Left lung (tissue), 10 donors: ENCODE data around the gene NDRG3. TPM values are rescaled to one million over a fixed set of nuclear protein-coding genes. Genes with fewer than 3 reads are reported as not detected.

Source experiments
- ATAC-seq: fragments of 200-7000 bp; cut with Tn5 transposase; one replicate; pipeline ENCODE4 v1.9.1; 2020; ENCODE audit warnings: moderate library complexity
- DNase-seq, 4 donors: peaks; one replicate each; pipeline ENCODE4 v3.0.0-alpha.2; 2013 to 2020
- H3K27ac ChIP-seq, 2 donors: fragments of 200-600 bp; sonication (generic) in 1 of 2; one replicate each; pipeline versions ENCODE4 v1.5.0 to v1.8.0; 2020 to 2021
- H3K27me3 ChIP-seq, 2 donors: fragments of 200-600 bp; sonication (generic) in 1 of 2; one replicate each; pipeline versions ENCODE4 v1.5.0 to v1.8.0; 2020 to 2021
- H3K36me3 ChIP-seq, 2 donors: fragments of 200-600 bp; sonication (generic) in 1 of 2; one replicate each; pipeline versions ENCODE4 v1.5.0 to v1.8.0; 2020 to 2021
- H3K4me1 ChIP-seq, 2 donors: fragments of 200-600 bp; one replicate each; pipeline ENCODE4 v1.8.0; 2021
- H3K4me3 ChIP-seq, 2 donors: fragments of 200-600 bp; sonication (generic) in 1 of 2; one replicate each; pipeline versions ENCODE4 v1.5.0 to v1.8.0; 2020 to 2021; ENCODE audit warnings: mild to moderate bottlenecking in 1 of 2
- H3K9me3 ChIP-seq, 2 donors: fragments of 200-600 bp; sonication (generic) in 1 of 2; one replicate each; pipeline versions ENCODE4 v1.5.0 to v1.8.0; 2020 to 2021
- intact Hi-C, 2 donors: fragments of 100-400 bp; cut with DNase I; formaldehyde crosslinking; loops; one replicate each; pipeline versions ENCODE4 v1.11.2 to v1.14.2; 2022
- polyA plus RNA-seq, 6 donors: library from polyadenylated mRNA; unstranded; fragments of 120-200 nt; gene quantifications; one replicate each; pipeline ENCODE4 v1.2.1, GENCODE V29; 2013; ENCODE audit not compliant: insufficient read length in 6 of 6
- total RNA-seq, 2 donors: library from RNA; stranded (reverse); fragmentation: NEBNext Ultra II Directional; extraction: Animal tissue kit (Norgen Biotek cat#: 25700); gene quantifications; one replicate each; pipeline ENCODE4 v1.2.1, GENCODE V29; 2021
- TF ChIP-seq, protein P1 (sequence below), 2 donors: fragments of 200-600 bp; sonication (generic) in 1 of 2; IDR thresholded peaks; one replicate each; pipeline versions ENCODE4 v1.5.0 to v1.8.0; 2021; ENCODE audit warnings: antibody characterized with exemption in 2 of 2
- donor health status: DM: no; HTN: yes; CAD: no.
- donor health status: DM: no; HTN: no; CAD: no.

Gene NDRG3
- total and polyA plus RNA-seq, 8 donors, result 28.6 to 41.2 (median 33.9) TPM

DNA sequence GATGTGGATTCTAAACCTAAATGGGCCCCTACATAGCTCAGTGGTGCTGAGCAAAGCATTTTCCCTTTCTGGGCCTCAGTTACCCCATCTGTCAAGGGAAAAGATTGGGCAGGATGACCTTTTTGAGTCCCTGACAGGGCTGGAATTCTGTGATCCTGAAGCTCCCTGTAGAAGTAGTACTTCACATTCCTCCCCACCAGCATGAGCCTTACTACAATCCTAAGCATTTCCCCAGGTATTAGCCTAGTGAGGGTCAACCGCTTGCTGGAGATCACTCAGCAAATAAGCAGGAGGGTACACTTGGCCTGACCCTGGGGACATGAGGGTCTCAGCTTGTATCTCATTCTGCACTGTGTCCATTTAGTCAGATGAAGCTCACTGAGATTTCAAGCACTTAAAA is 13.4 kb downstream of the NDRG3 start:
- Histone ChIP-seq H3K27ac (no peak overlapping the region), H3K4me1 (peaks cover 0 to 16% of the 10 kb centered on the region in 2 donors), H3K36me3 (no peaks in the 10 kb centered on the region), H3K4me3 (no peak overlapping the region), H3K27me3 (no peaks in the 10 kb centered on the region), H3K9me3 (no peaks in the 10 kb centered on the region)
- no peak for DNase-seq
- no peak for ATAC-seq
- TF ChIP-seq, protein P1, sequence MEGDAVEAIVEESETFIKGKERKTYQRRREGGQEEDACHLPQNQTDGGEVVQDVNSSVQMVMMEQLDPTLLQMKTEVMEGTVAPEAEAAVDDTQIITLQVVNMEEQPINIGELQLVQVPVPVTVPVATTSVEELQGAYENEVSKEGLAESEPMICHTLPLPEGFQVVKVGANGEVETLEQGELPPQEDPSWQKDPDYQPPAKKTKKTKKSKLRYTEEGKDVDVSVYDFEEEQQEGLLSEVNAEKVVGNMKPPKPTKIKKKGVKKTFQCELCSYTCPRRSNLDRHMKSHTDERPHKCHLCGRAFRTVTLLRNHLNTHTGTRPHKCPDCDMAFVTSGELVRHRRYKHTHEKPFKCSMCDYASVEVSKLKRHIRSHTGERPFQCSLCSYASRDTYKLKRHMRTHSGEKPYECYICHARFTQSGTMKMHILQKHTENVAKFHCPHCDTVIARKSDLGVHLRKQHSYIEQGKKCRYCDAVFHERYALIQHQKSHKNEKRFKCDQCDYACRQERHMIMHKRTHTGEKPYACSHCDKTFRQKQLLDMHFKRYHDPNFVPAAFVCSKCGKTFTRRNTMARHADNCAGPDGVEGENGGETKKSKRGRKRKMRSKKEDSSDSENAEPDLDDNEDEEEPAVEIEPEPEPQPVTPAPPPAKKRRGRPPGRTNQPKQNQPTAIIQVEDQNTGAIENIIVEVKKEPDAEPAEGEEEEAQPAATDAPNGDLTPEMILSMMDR (IDR thresholded peaks at IDR 0.05), result no peak
- intact Hi-C loops, result no loop called here

DNA sequence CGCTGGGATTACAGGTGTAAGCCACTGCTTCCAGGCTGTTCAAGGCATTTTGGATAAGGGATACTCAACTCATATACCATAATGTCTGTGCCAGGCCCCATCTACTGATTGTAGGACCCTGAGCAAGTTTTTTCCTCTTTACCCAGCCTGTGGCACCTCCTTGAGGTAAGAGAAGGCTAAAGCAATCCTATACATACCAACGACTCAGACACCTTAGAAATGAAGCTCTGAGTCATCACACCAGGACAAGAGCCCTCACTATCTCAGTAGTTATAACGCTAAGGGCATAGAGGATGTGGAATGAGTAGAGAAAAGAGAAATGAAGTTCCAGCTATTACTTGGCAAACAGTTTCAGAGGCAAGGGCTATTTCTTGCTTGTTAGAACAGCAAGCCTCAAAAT is 16.9 kb downstream of the NDRG3 start:
- H3K36me3 ChIP-seq, result no peaks in the 10 kb centered on the region
- H3K27ac ChIP-seq, result no peak overlapping the region
- intact Hi-C loops, result no loop called here
- no peaks in the 10 kb centered on the region for H3K27me3 ChIP-seq
- ATAC-seq, result no peak
- TF ChIP-seq, protein P1 (IDR thresholded peaks at IDR 0.05), result no peak
- H3K4me1 ChIP-seq, result peaks cover 0 to 7% of the 10 kb centered on the region in 2 donors
- H3K4me3 ChIP-seq, result no peak overlapping the region
- H3K9me3 ChIP-seq, result no peaks in the 10 kb centered on the region
- no peak for DNase-seq

DNA sequence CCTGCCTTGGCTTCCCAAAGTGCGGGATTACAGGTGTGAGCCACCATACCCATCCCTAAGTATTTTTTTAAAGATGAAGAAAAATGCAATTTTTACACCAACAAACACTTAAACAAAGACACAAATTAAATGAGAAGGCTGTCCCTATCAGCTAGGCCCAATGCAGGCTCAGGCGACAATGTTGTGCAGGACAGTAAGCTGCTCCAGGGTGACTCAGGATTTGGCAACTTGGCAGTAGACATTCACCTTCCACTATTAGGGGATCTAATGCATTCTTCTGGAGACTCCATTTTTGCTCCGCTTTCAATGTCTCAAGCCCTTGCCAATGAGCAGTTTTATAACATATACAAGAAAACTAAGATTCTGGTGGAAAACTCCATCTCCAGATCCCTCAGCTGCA is 19.7 kb downstream of the NDRG3 start:
- TF ChIP-seq, protein P1 (IDR thresholded peaks at IDR 0.05), result no peak
- Histone ChIP-seq H3K36me3 (peaks cover 0 to 2% of the 10 kb centered on the region in 2 donors), H3K9me3 (no peaks in the 10 kb centered on the region), H3K27me3 (no peaks in the 10 kb centered on the region), H3K4me1 (no peaks in the 10 kb centered on the region), H3K27ac (no peak overlapping the region), H3K4me3 (no peak overlapping the region)
- ATAC-seq (no peak), DNase-seq (no peak)
- intact Hi-C loops, result no loop called here

DNA sequence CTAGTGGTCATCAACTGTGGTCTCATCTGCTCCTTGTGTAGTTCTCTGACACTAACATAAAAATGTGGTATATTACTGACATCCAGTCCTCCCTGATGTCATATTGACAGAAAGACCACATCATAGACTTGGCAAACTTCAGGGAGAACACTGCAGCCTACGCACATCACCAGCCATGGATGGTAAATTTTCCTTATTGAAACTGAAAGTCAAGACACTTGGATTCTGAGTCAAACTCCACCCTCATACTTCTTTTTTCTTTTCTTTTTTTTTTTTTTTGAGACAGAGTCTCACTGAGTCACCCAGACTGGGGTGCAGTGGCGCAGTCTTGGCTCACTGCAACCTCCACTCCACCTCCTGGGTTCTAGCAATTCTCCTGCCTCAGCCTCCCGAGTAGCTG is 25.4 kb downstream of the NDRG3 start:
- Histone ChIP-seq H3K4me3 (no peak overlapping the region), H3K27ac (no peak overlapping the region), H3K9me3 (no peaks in the 10 kb centered on the region), H3K4me1 (no peaks in the 10 kb centered on the region), H3K36me3 (peaks cover 0 to 30% of the 10 kb centered on the region in 2 donors), H3K27me3 (no peaks in the 10 kb centered on the region)
- TF ChIP-seq, protein P1 (IDR thresholded peaks at IDR 0.05), result no peak
- intact Hi-C loops, result no loop called here
- ATAC-seq, result no peak
- DNase-seq, result no peak

DNA sequence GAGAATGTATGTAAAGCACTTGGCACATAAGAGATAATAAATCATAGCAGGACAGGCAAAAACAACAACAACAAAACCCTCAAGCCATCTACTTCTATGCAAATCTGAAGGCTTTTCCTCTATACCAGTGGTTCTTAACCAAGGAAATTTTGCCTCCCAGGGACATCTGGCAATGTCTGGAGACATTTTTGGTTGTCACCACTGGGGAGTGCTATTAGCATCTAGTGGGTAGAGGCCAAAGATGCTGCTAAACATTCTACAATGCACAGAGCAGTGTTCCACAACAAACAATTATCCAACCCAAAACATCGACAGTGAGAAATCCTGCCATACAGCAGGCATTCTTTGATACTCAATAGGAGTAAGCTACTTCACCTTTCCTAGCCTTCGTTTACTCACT is 28.2 kb downstream of the NDRG3 start:
- Histone ChIP-seq H3K27me3 (no peaks in the 10 kb centered on the region), H3K4me1 (no peaks in the 10 kb centered on the region), H3K9me3 (no peaks in the 10 kb centered on the region), H3K27ac (no peak overlapping the region), H3K4me3 (no peak overlapping the region), H3K36me3 (peaks cover 0 to 30% of the 10 kb centered on the region in 2 donors)
- TF ChIP-seq, protein P1 (IDR thresholded peaks at IDR 0.05), result no peak
- peak; percentile 33 for ATAC-seq
- no peak for DNase-seq
- intact Hi-C loops, result no loop called here
